ENCODE data around the gene SLC25A40.
A peak's percentile ranks its signal among the peaks of the same experiment; 100 is the strongest.
"Not testable (repeated sequence)": the region's sequence is repeated elsewhere in the genome, so short reads cannot be mapped to it uniquely, and the experiment has no call there.

SLC25A40 gene

GRCh38 chr7:87870471-87870870 is 5.7 kb downstream of the SLC25A40 start:
- no peak for DNase-seq
- ATAC-seq = no peak

- ATAC-seq, DNase-seq: not testable (repeated sequence)
Measured at GRCh38 chr7:87866533-87866932, 9.6 kb downstream of the SLC25A40 start.

GRCh38 chr7:87866089-87866488 is 10.1 kb downstream of the SLC25A40 start:
- DNase-seq (no peak), ATAC-seq (no peak)

GRCh38 chr7:87858417-87859100 is 17.6 kb downstream of the SLC25A40 start:
- DNase-seq = no peak
- ATAC-seq = no peak

- DNase-seq = no peak
- ATAC-seq = peak; percentile 63
Measured at GRCh38 chr7:87853237-87853864, 22.8 kb downstream of the SLC25A40 start.

GRCh38 chr7:87852306-87852705 is 23.9 kb downstream of the SLC25A40 start:
- no peak for DNase-seq
- no peak for ATAC-seq

- DNase-seq (no peak), ATAC-seq (no peak)
Measured at GRCh38 chr7:87850836-87851593, 25.1 kb downstream of the SLC25A40 start.

GRCh38 chr7:87837597-87837996 is 38.6 kb downstream of the SLC25A40 start:
- no peak for DNase-seq
- no peak for ATAC-seq

GRCh38 chr7:87833130-87833529 is 43.0 kb downstream of the SLC25A40 start:
- no peak for DNase-seq
- no peak for ATAC-seq

GRCh38 chr7:87831097-87831496 is 45.1 kb downstream of the SLC25A40 start:
- ATAC-seq = no peak
- no peak for DNase-seq

- ATAC-seq, DNase-seq: not testable (repeated sequence)
Measured at GRCh38 chr7:87828383-87828782, 47.8 kb downstream of the SLC25A40 start.

GRCh38 chr7:87825369-87825768 is 50.8 kb downstream of the SLC25A40 start:
- ATAC-seq, DNase-seq: not testable (repeated sequence)

GRCh38 chr7:87822056-87822455 is 54.1 kb downstream of the SLC25A40 start:
- DNase-seq = not testable (repeated sequence)

GRCh38 chr7:87818336-87818735 is 57.8 kb downstream of the SLC25A40 start:
- no peak for ATAC-seq
- DNase-seq = no peak

More at GRCh38 chr7:87822056-87822455, 54.1 kb downstream of the SLC25A40 start:
- ATAC-seq = not testable (repeated sequence)

- no peak for DNase-seq
- ATAC-seq = no peak
Measured at GRCh38 chr7:87816389-87816788, 59.8 kb downstream of the SLC25A40 start.

- no peak for DNase-seq
- ATAC-seq = no peak
Measured at GRCh38 chr7:87810726-87811125, 65.4 kb downstream of the SLC25A40 start.

- ATAC-seq = no peak
- no peak for DNase-seq
Measured at GRCh38 chr7:87810130-87810529, 66.0 kb downstream of the SLC25A40 start.

GRCh38 chr7:87806150-87806549 is 70.0 kb downstream of the SLC25A40 start:
- ATAC-seq = peak; percentile 36
- DNase-seq = no peak

GRCh38 chr7:87797798-87798403 is 78.3 kb downstream of the SLC25A40 start:
- DNase-seq (no peak), ATAC-seq (peak; percentile 65)

GRCh38 chr7:87797395-87797794 is 78.8 kb downstream of the SLC25A40 start:
- no peak for DNase-seq
- ATAC-seq = no peak

GRCh38 chr7:87785368-87785995 is 90.7 kb downstream of the SLC25A40 start:
- DNase-seq (no peak), ATAC-seq (no peak)

- no peak for DNase-seq
- no peak for ATAC-seq
Measured at GRCh38 chr7:87784424-87784823, 91.7 kb downstream of the SLC25A40 start.
